Panc1 (cell line): ENCODE results near the gene KCND3.

Experiments
- POLR2AphosphoS5 ChIP-seq: IDR thresholded peaks from 2 replicates; pipeline ENCODE4 v1.6.1; 2012; ENCODE audit warnings: mild to moderate bottlenecking, low read depth, low read length, moderate library complexity
- SIN3A ChIP-seq: IDR thresholded peaks from 2 replicates; pipeline ENCODE4 v1.6.1; 2012; ENCODE audit warnings: low read depth, mild to moderate bottlenecking, low read length, moderate library complexity, borderline replicate concordance; ENCODE audit not compliant: insufficient read depth
- TF ChIP-seq, protein P1 (sequence below): fragments of 450-650 bp; IDR thresholded peaks from 2 replicates; pipeline ENCODE4 v1.5.1; 2017; ENCODE audit warnings: mild to moderate bottlenecking
- TF ChIP-seq, protein P2 (sequence below), 2 experiments: IDR thresholded peaks; 2 replicates each; pipeline ENCODE4 v1.6.1; 2011 to 2012; ENCODE audit warnings: low read depth in 2 of 2, control low read depth in 1 of 2, low read length in 1 of 2, mild to moderate bottlenecking in 1 of 2, moderate library complexity in 1 of 2; ENCODE audit not compliant: insufficient read depth in 1 of 2

DNA sequence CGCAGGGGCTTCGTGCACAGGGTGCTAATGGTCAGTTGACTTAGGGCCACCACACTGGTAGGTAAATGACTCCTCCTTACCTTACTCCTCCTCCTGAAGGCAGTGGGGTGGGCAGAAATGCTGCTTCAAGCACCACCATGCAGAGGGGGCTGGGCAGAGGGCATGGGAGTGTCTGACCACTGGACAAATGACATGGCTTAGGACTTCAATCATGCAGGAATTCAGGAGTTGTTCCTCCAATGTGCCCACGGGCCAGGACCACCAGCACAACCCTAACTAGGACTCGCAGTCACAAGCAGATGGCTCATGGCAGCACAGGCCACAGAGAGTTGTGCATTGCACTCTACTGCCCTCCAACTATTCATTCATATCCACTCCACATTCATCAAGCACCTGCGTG, 65.7 kb downstream of the KCND3 start:
- TF ChIP-seq, protein P1, sequence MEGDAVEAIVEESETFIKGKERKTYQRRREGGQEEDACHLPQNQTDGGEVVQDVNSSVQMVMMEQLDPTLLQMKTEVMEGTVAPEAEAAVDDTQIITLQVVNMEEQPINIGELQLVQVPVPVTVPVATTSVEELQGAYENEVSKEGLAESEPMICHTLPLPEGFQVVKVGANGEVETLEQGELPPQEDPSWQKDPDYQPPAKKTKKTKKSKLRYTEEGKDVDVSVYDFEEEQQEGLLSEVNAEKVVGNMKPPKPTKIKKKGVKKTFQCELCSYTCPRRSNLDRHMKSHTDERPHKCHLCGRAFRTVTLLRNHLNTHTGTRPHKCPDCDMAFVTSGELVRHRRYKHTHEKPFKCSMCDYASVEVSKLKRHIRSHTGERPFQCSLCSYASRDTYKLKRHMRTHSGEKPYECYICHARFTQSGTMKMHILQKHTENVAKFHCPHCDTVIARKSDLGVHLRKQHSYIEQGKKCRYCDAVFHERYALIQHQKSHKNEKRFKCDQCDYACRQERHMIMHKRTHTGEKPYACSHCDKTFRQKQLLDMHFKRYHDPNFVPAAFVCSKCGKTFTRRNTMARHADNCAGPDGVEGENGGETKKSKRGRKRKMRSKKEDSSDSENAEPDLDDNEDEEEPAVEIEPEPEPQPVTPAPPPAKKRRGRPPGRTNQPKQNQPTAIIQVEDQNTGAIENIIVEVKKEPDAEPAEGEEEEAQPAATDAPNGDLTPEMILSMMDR = no peak
- no peak for TF ChIP-seq POLR2AphosphoS5
- TF ChIP-seq, protein P2, sequence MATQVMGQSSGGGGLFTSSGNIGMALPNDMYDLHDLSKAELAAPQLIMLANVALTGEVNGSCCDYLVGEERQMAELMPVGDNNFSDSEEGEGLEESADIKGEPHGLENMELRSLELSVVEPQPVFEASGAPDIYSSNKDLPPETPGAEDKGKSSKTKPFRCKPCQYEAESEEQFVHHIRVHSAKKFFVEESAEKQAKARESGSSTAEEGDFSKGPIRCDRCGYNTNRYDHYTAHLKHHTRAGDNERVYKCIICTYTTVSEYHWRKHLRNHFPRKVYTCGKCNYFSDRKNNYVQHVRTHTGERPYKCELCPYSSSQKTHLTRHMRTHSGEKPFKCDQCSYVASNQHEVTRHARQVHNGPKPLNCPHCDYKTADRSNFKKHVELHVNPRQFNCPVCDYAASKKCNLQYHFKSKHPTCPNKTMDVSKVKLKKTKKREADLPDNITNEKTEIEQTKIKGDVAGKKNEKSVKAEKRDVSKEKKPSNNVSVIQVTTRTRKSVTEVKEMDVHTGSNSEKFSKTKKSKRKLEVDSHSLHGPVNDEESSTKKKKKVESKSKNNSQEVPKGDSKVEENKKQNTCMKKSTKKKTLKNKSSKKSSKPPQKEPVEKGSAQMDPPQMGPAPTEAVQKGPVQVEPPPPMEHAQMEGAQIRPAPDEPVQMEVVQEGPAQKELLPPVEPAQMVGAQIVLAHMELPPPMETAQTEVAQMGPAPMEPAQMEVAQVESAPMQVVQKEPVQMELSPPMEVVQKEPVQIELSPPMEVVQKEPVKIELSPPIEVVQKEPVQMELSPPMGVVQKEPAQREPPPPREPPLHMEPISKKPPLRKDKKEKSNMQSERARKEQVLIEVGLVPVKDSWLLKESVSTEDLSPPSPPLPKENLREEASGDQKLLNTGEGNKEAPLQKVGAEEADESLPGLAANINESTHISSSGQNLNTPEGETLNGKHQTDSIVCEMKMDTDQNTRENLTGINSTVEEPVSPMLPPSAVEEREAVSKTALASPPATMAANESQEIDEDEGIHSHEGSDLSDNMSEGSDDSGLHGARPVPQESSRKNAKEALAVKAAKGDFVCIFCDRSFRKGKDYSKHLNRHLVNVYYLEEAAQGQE (IDR thresholded peaks at IDR 0.05; ENCODE audit: insufficient read depth in 1 of 2, low read depth in 2 of 2, low read length in 1 of 2) = no peak
- TF ChIP-seq SIN3A = no peak
